HepG2 (cell line): ENCODE data around the gene ATOH8.

Experiments used
- CBX5 ChIP-seq: sonication (generic); formaldehyde crosslinking; IDR thresholded peaks from 2 replicates; pipeline ENCODE4 v1.4.0; 2020; ENCODE audit warnings: missing genetic modification reagents, borderline replicate concordance
- CTCF ChIP-seq: sonication (generic); formaldehyde crosslinking; IDR thresholded peaks from 2 replicates; pipeline ENCODE4 v1.5.0; 2020; ENCODE audit warnings: mild to moderate bottlenecking, missing genetic modification reagents, moderate library complexity
- KAT7 ChIP-seq: IDR thresholded peaks from 2 replicates; pipeline ENCODE4 v1.6.1; 2018; ENCODE audit warnings: borderline replicate concordance, missing compliant biosample characterization
- MAX ChIP-seq: IDR thresholded peaks from 2 replicates; pipeline ENCODE4 v1.6.1; 2012; ENCODE audit warnings: inconsistent platforms
- PITX1 ChIP-seq: sonication (generic); formaldehyde crosslinking; IDR thresholded peaks from 2 replicates; pipeline ENCODE4 v1.5.1; 2020; ENCODE audit warnings: mild to moderate bottlenecking, missing genetic modification reagents
- POLR2A ChIP-seq, 2 experiments: IDR thresholded peaks; 2 replicates each; pipeline ENCODE4 v1.6.1; 2011; ENCODE audit warnings: low read depth in 2 of 2, low read length in 2 of 2, mild to moderate bottlenecking in 1 of 2, moderate library complexity in 1 of 2; ENCODE audit not compliant: insufficient read depth in 1 of 2
- POLR2AphosphoS5 ChIP-seq: IDR thresholded peaks from 2 replicates; pipeline ENCODE4 v1.6.1; 2012; ENCODE audit warnings: low read depth, low read length
- RERE ChIP-seq: IDR thresholded peaks from 2 replicates; pipeline ENCODE4 v1.6.1; 2016; ENCODE audit warnings: low read depth, missing genetic modification reagents, missing compliant biosample characterization
- TP53 ChIP-seq: sonication (generic); formaldehyde crosslinking; conservative IDR thresholded peaks from 2 replicates; pipeline ENCODE4 v1.4.0; 2020; ENCODE audit warnings: missing genetic modification reagents
- U2AF1 ChIP-seq: fragments of 200-400 bp; formaldehyde crosslinking; optimal IDR thresholded peaks from 2 replicates; pipeline ENCODE3; 2017; ENCODE audit warnings: mild to moderate bottlenecking, low read depth, low read length
- ZNF18 ChIP-seq: sonication (generic); formaldehyde crosslinking; IDR thresholded peaks from 2 replicates; pipeline ENCODE4 v1.8.0; 2022; ENCODE audit warnings: mild to moderate bottlenecking, missing genetic modification reagents; ENCODE audit not compliant: insufficient replicate concordance
- ZNF33B ChIP-seq: sonication (generic); formaldehyde crosslinking; IDR thresholded peaks from 2 replicates; pipeline ENCODE4 v1.5.1; 2020; ENCODE audit warnings: mild to moderate bottlenecking, missing genetic modification reagents
- ZSCAN29 ChIP-seq: sonication (generic); formaldehyde crosslinking; conservative IDR thresholded peaks from 2 replicates; pipeline ENCODE4 v1.4.0; 2020; ENCODE audit warnings: mild to moderate bottlenecking, missing genetic modification reagents
- ZUFSP ChIP-seq: sonication (generic); formaldehyde crosslinking; IDR thresholded peaks from 2 replicates; pipeline ENCODE4 v1.9.0; 2021; ENCODE audit warnings: missing genetic modification reagents, mild to moderate bottlenecking, borderline replicate concordance

GRCh38 chr2:85763831-85764230 lies 10.0 kb downstream of the ATOH8 start:
- TF ChIP-seq POLR2AphosphoS5 (no peak), PITX1 (no peak), CTCF (CRISPR knock-in tag) (no peak), POLR2A (IDR thresholded peaks at IDR 0.05; ENCODE audit: insufficient read depth in 1 of 2, low read depth in 2 of 2, low read length in 2 of 2) (no peak), ZUFSP (CRISPR knock-in tag) (no peak), MAX (no peak), ZNF33B (no peak), KAT7 (CRISPR knock-in tag) (no peak), ZSCAN29 (CRISPR knock-in tag) (no peak), U2AF1 (no peak), ZNF18 (no peak), RERE (CRISPR knock-in tag) (no peak), TP53 (no peak), CBX5 (CRISPR knock-in tag) (no peak)
